GM20000 (cell line): ENCODE measurements around the gene WFIKKN1.

Experiments
- DNase-seq: peaks from one replicate; pipeline ENCODE4 v3.0.0; 2012; ENCODE audit warnings: low spot score
- TF ChIP-seq, protein P1 (sequence below): IDR thresholded peaks from 2 replicates; pipeline ENCODE4 v1.5.1; 2012; ENCODE audit warnings: mild to moderate bottlenecking, control low read depth; ENCODE audit errors: extremely low read depth, missing control alignments

Gene WFIKKN1

DNA sequence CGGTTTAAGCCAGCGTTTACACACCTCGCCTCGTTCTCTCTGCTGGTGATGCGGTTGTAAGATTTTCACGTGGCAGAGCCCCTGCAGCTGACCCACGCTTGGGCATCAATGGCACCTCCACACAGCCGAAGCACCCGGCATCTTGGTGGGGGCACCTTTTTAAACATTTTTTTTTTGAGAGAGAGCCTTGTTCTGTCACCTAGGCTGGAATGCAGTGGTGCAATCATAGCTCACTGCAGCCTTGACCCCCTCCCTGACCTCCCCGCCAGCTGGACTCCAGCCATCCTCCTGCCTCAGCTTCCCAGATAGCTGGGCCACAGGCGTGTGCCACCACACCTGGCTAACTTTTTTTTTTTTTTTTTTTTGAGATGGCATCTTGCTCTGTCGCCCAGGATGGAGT is 23.2 kb downstream of the WFIKKN1 start:
- TF ChIP-seq, protein P1, sequence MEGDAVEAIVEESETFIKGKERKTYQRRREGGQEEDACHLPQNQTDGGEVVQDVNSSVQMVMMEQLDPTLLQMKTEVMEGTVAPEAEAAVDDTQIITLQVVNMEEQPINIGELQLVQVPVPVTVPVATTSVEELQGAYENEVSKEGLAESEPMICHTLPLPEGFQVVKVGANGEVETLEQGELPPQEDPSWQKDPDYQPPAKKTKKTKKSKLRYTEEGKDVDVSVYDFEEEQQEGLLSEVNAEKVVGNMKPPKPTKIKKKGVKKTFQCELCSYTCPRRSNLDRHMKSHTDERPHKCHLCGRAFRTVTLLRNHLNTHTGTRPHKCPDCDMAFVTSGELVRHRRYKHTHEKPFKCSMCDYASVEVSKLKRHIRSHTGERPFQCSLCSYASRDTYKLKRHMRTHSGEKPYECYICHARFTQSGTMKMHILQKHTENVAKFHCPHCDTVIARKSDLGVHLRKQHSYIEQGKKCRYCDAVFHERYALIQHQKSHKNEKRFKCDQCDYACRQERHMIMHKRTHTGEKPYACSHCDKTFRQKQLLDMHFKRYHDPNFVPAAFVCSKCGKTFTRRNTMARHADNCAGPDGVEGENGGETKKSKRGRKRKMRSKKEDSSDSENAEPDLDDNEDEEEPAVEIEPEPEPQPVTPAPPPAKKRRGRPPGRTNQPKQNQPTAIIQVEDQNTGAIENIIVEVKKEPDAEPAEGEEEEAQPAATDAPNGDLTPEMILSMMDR: no peak
- no peak for DNase-seq

DNA sequence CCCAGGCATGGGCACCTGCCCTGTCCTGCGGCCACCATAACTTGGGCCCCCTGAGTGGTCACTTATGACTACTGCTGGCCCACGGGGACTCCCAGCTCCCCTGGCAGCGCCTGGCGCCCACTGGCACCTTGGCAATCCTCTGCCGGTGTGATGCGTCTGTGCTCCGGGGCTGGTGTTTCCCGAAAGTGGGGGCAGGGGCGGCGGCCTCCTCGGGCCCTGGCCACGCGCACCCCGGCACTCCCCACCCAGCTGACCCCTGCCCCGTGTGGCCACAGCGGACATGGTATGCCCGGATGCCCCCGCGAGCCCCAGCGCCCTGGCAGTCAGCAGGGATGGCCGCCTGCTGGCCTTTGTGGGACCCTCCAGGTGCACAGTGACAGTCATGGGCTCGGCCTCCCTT is 26.7 kb downstream of the WFIKKN1 start:
- TF ChIP-seq, protein P1: no peak
- DNase-seq: no peak

DNA sequence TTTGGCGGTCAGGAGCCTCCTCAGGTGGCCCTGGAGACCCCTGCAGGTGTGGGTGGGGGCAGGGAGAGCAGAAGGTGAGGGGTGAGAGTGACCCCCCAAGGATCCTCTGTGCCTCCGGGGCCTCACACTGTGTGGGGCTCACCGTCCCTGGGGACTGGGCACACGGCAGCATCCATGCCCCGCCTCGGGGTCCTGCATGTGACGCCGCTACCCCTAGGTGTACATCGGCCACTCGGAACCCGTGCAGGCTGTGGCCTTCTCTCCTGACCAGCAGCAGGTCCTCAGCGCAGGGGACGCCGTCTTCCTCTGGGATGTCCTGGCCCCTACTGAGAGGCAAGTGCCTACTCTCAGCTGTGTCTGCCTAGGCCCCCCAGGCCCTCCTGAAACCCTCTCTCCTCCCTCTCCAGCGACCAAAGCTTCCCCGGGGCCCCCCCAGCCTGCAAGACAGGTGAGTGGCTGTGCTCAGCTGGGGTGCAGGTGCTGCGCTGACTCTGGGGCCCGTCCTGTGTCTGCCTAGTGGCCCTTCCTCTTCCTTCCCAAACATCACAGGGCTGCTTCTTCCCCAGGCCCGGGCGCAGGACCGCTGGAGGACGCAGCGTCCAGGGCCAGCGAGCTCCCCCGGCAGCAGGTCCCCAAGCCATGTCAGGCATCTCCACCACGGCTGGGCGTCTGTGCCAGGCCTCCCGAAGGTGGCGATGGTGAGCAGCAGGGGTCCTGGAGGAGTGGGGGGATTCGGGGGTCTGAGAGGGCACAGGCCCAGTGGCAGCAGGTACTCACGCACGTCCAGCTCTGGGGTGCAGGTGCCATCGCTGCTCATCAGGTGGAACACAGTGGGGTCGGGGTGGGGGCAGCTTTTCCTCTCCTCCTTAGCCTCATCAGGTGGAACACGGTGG is 28.1 kb downstream of the WFIKKN1 start:
- DNase-seq: no peak
- TF ChIP-seq, protein P1: no peak

DNA sequence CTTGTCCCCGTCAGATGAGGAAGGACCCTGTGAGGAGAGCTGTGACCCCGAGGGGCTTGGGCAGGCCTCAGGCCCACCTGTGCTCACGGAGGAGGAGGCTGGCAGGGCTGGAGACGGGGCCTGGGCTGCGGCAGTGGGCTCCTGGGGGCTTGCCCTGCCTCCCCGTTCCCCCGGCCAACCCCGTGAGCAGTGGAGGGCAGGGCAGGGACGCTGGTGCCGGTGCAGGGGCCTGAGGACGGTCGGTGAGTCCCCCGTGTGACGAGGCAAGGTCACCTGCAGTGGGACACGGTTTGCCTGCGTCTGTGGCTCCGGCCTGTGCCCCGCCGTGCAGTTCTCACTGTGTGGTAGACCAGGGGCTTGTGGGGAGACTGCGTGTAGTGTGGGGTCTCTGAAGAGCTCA is 28.8 kb downstream of the WFIKKN1 start:
- no peak for DNase-seq
- TF ChIP-seq, protein P1: no peak

DNA sequence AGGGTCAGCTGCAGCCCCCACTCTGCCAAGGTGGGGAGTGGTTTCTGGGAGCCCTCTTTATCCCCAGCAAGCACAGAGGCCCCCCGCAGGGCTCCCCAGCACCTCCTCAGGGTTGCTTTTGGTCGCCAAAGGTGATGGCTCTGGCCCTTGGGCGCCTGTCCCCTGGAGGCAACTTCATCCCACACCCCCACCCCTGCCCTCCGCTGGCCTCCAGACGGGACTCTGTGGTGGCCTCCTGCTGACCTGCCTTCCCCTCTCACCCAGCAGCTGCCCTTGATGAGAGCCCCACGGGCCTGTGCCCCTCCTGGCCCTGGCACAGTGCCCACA is 29.3 kb downstream of the WFIKKN1 start:
- no peak for DNase-seq
- TF ChIP-seq, protein P1: no peak

DNA sequence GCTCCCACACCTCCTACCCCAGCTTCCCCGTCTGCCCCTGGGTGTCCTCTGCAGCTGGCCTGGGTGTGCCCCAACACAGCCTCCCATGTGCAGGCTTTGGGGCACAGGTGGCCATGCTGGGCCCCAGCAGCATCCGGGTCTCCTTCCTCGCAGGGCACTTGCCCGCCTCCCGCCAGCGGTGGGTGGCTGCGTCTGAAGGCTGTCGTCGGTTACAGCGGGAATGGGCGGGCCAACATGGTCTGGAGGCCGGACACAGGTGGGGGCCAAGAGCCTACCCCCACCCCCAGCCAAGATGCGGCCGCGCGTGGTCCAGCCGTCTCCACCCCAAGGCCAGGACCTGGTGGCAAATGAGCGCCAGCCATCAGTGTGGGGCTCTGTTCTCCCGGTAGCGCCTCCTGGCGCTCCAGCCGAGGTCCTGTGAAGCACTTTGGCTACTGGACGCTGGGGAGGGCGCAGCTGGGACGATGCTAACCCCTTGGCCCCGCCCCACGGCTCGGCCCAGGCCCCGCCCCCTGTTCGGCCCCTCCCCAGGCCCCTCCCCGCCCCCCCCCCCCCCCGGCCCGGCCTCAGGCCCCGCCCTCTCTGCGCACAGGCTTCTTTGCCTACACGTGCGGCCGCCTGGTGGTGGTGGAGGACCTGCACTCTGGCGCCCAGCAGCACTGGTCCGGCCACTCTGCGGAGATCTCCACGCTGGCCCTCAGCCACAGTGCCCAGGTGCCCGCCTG is 29.8 kb downstream of the WFIKKN1 start:
- TF ChIP-seq, protein P1: peak; percentile 47
- peak; percentile 97 for DNase-seq

DNA sequence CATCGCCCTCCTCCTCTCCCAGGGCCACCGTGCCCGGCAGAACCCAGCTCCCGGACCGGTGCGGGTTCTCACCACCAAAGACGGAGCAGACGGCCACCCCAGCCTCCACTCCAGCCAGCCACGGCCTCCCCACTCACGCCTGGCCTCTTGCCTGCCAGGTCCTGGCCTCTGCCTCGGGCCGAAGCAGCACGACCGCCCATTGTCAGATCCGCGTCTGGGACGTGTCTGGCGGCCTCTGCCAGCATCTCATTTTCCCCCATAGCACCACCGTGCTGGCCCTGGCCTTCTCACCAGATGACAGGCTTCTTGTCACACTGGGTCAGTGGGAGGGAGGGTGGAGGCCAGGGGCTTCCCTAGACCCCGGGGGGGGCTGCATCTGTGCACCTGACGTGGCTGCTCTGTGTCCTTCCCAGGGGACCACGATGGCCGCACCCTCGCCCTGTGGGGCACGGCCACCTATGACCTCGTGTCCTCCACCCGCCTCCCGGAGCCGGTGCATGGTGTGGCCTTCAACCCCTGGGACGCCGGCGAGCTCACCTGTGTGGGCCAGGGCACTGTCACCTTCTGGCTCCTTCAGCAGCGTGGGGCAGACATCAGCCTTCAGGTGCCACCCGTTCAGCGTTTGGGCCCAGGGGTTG is 30.5 kb downstream of the WFIKKN1 start:
- TF ChIP-seq, protein P1: no peak
- DNase-seq: no peak
